Measurements from ENCODE around the gene TMTC2. TPM values are rescaled to one million over a fixed set of nuclear protein-coding genes. Genes with fewer than 3 reads are reported as not detected.

Gene TMTC2
- 5.4 and 6.0 TPM in 2 replicates for total RNA-seq

DNA sequence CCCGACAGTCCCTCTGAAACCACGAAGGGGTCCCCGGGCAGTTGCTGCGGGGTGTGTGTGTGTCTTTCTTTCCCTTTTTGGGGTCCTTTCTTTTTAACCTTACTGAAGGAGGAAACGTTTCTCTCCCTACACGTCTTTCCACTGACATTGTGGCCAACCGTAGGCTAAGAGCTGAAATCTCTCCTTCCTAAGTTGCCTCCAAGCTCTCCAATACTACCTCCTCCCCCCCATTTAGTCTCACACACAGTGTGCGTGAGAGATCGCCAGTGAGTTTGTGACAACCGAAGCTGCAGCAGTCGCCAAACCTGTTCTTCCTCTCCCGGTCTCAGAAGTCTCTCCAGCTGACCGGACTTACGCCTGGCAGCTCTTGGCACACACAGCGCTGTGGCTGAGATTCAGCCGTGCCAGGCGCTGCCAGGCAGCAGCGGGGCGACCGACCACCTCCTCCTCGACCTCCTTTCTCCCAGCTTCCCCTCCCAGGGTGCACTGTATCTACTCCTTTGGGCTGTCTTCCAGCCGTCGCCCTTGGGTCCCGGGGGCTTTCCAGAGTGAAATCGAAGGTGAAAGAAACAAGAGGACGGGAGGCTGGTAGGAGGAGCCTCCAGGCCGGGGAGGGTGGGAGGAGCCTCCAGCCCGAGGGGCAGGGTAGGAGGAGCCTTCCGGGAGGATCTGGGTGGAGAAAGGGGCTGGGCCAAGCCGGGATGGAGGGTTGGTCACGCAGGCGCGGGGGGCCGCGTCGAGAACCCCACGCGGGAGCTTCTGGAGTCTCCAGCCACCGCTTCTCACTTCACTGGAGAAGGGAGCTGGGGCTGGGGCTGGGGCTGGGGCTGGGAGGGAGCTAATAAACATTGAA is at the start of gene TMTC2:
TSS of gene TMTC2 (plus strand) at position 739 of the 853 bp plus-strand sequence.

Data from airway epithelial cell (primary cell).